HG02870 (cell line): ENCODE results near the gene MSL3B.

ENCODE experiments used
- ATAC-seq: cut with Tn5 transposase; IDR thresholded peaks from one replicate; pipeline ENCODE4 v1.9.1; 2021; ENCODE audit warnings: mild to moderate bottlenecking, moderate library complexity; ENCODE audit not compliant: unreplicated experiment

Gene MSL3B

DNA sequence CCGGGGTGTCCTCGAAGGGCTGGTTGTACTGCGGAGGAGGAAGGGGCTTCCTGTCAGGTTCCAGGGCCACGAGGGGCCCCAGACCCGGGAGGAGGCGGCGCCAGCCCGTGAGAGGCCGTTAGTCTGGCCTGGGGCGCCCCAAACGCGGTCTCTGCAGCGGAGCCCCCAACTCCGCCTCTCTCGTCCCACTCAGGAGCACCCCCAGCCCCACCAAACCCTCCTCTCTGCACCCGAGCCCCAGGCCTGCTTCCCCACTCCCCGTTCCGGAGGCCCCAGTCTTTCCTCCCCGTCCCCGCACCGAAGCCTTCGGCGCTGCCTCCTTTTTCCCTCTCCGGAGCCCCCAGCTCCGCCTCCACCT is 14.3 kb downstream of the MSL3B start:
- no peak for ATAC-seq

DNA sequence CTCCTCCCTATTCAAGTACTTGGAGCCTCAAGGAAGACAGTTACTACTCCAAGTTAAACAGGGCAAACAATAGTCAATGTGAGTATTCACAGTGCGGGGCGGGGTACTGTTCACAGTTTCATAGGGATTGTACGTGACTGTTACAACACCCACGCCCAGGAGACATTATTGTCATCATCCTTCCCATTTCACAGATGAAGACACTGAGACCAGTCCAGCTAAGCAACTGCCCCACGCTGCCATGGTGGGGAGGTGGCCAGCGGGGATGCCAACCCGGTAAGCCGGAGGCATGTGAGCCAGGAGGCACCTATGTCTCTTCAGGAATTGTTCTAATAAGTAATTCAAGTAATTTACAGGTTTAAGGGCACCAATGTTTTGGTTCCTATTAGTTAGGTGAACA is 14.8 kb downstream of the MSL3B start:
- ATAC-seq: no peak

DNA sequence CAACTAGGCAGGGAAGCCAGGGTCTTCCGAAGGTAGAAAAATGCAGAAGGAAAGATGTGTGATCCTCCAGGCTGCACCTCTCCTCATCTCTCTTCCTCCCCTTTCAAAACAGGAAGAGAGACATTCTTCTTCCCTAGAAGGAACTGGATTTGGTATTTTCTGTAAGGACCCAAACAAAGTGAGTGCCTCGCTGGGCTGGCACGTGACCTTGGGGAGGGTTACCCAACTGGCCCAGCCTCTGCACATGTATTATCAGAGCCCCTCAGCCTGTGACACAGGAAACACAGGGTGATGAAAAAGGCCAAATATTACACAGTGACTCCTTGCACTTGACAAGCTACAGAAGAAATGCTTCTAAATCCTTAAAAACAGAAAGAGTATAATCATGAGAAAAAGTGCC is 16.1 kb downstream of the MSL3B start:
- no peak for ATAC-seq

DNA sequence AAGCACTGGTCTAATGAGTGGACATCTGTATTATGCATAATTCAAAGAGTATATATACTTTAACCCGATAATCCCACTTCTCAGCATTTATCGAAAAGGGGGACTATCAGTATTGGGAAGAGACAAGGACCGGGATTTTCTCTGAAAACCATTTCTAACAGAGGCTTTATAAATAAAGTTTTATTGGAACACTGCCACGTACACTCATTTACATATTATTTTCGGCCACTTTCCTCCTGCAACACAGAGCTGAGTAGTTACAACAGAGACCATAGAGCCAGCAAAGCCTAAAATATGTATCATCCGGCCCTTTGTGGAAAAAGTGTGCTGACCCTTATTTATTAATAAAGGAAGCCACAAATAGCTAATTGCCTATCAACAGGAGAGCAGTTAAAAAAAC is 17.0 kb downstream of the MSL3B start:
- no peak for ATAC-seq

DNA sequence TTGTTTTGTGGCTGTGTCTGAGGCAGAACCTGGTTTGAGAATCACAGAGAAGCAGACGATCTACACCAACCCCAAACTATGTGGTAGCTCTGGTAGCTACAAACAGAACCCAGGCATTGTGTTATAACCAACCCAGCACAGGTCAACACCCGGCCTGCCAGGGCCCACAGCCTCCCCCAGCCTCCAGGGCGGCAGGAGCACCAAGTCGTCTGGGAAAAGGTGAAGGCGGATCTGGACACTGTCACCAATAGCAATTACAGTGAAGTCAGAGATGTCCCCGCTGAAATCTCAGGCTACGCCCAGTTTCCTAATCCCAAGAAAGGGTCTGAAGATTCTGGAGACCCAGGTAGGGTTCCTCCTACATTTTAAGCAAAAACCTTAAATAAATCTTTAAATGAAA is 17.4 kb downstream of the MSL3B start:
- ATAC-seq: no peak

DNA sequence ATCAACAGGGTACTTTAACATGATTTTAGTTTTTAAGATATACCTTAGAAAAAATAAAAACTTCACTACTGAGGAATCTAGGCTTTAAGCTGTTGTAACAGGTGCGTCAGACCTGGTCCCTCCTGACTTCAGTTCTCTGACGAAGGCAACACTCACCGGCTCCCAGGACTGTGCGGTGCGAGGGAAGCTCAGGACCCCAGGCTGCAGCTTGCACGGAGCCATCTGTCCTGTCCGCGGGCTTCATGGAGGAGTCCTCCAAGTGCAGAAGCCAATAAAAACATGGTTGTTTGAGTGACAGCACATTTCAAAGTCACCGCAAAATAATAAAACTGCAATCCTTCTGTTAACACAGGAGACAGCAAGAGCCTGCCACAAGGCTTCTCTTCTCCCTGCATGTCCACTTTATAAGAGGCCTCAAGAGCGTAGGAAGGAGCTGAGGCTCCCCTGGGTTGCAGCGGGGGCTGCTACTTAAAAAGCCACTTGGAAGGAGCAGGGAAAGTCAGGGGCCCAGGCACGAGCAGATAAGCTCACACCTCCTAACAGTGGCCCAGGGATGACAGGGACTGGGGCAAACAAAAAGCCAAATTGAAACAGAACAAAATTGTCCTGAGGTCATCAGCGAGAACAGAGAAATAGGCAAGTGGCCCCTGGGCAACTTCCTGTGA is 18.4 kb downstream of the MSL3B start:
- ATAC-seq: no peak

DNA sequence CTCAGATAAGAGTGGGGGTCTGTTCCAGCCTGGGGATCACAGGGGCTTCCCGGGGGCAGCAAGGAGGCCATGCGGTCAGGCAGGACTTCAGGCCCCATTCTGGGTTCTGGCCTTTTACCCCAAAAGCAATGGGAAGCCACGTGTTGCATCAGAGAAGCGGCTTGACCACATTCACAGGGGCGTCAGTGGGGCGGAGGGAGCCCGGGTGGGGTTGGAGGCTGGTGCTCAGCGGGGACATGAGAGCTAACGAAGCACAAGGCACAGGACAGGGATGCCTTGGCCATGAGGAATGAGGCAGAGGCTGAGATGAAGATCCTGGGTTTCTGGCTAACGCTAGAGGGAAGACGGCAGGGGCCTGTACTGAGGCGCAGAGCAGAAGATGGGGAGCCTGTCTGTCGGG is 19.9 kb downstream of the MSL3B start:
- ATAC-seq: no peak

DNA sequence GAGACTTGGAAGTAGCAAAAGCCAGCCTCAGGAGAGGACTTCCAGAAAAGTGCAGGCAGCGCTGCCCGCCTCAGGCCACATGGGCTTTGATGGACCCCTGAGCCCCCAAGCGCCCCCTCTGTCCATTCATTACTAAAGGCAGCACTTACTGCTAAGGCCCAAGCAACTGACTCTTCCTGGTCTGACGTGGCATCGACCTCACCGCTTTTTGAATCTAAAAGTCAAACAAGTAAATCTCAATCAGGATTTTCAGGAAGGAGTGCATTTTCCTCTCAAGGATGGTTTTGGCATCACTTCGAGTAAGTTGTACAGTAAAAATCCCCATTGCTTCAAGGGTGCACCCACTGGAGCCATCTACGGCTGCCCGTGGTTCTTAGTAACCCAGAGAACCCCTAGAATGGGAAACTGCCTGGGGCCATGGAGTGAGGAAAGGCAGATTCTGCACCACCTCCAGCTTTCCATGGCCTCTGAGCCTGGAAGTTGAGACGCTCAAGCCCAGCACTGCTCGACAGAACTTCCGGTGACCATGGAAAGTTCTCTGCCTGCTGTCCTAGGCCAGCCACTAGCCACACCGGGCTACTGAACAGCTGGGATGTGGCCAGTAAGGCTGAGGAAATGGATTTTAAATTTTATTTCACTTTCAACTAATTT is 20.8 kb downstream of the MSL3B start:
- ATAC-seq: no peak

DNA sequence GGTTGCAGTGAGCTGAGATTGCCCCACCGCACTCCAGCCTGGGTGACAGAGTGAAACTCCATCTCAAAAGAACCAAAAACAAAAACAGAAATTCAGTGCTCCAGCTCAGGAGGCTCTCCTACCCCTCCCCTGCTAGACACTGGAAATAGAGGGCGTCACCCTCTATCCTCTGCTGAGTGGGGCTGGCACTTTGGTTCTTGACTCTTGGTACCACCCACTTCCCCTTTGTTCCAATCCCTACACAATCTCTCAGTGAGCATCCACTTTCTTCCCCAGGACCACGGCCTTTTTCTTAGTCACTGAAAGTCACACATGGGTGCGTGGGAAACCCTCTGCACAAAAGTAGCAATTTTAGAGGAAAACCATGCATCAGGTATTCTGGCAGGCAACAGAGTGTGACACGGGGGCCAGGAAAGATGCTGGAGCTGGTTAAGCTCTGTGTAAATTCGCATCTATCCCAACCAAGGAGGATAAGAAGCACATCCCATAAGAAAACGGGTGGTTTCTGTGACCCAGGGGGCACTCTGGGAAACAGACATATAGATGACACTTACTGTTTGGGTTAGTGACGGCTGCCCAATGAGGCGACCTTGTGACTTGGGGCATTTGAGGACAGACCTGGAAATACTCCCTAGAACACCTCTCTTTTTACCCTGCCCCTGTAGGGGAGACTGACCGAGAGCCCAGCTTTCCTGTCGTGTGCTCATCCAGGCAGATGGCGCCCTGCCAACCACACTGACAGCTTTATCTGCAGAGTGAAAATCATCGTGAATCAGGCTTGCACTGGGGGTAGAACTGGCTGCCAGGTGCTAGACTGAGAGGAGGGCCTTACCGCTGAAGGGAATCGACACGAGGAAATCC is 21.6 kb downstream of the MSL3B start:
- ATAC-seq: no peak

DNA sequence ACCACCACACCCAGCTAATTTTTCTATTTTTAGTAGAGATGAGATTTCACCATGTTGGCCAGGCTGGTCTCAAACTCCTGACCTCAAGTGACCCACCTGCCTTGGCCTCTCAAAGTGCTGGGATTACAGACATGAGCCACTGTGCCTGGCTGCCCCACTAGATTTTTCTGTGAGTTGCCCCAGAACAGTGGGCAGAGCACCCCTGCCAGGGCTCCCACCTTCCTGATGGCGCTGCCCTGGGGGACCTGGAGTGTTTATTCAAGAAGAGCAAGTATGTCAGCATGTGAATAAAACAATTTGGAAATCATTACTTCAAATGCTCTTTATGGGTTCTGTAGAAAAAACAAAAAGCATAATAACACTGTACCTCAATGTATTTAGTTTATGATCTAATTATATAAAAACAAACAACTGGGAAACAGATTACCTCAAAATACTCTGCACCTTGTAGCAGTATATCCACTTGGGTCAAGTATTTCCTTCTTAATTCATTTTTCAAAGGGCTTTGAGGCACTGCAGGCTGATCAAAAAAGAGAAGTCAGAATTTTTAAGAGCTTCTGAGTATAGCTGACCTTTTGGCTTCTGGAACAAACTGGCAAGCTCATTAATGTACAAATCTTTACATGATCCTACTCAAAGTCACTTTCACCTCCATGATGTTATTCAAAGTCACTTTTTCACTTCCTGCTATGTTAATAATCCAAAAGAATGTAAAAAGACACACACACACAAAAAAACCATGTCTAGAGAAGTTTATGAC is 22.7 kb downstream of the MSL3B start:
- ATAC-seq: no peak

DNA sequence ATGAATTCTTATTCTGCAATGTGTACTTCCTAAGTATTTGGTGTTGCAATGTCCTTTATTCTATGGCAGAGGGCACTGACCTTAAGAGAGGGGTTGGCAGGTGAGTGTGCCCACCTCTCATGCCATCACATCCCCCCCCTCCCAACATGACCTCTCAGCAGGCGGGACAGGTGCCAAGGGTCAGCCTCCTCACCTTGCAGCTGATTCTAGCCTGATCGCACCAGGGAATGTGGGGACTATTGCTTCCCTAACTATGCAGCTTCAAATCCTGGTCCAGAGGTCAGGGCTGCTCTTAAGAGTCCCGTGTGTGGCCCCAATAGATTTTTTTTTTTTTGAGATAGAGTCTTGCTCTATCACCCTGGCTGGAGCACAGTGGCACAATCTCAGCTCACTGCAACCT is 23.4 kb downstream of the MSL3B start:
- ATAC-seq: no peak

DNA sequence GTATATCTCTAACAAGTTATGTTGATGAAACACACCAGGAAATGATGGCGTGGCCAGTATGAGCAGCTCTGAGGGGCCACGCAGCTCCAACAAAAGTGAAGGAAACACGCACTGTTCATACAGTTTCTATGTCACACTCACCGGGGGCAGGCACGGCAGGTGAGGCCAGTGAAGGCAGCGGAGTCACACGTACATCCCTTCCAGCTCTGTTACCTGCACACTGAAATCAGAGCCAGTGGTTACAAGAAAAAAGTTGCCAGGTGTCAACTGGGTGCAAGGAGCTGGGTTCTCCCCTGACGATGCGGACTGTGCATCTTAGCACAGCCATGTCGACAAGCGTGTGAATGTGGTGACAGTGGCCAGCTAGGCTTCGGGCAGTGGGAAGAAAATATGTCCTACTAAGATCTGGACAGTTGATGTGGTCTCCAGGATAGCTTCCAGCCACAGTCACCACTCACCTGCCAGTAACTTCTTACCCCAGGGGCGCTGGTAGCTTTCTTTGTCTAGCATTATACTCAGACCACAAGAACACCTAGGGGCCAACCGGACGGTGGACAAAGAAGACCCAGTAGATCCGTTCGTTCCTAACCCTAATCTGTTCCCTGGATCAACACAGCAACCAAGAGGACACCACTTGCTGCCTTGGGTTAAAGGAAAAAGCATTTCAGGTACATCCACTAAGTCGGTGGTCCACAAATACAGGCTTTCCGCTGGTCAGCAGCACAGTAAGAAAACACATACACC is 23.9 kb downstream of the MSL3B start:
- no peak for ATAC-seq

DNA sequence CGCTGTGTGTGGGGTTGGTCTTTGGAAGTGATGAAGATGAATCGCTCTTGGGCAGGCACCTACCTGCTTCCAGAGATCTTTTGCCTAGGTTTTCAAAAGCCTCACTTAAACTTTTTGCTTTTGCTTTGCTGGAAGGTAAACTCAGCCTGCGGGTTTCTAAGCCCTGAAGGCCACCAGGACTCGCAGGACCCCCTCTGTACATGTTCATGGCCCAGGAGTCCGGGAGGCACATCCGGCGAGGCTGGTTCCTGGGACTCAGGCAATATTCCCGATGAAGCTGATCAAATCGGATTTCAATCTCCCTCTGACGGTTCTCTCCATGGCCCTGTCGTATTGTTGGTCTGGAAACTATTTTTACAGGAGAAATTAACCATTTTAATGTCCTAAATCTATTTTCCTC is 27.0 kb downstream of the MSL3B start:
- no peak for ATAC-seq

DNA sequence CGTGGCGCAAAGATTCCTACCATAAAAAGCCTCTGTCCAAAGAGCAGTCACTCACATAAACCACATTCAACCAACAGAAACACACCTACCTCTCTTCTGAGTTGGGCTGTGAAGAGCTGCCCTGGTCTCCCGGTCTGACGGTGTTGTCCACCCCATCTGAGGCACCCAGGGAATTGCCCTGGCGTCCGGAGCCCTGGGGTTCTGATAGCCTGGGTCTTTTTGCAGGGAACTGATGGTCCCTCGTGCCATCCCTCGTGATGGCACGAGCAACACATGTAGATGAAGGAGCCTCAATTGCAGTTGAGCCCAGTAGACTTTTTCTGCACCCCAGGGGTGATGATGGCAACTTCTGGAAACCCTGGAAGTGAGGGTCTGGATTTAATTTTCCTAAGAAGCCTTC is 27.7 kb downstream of the MSL3B start:
- ATAC-seq: no peak

DNA sequence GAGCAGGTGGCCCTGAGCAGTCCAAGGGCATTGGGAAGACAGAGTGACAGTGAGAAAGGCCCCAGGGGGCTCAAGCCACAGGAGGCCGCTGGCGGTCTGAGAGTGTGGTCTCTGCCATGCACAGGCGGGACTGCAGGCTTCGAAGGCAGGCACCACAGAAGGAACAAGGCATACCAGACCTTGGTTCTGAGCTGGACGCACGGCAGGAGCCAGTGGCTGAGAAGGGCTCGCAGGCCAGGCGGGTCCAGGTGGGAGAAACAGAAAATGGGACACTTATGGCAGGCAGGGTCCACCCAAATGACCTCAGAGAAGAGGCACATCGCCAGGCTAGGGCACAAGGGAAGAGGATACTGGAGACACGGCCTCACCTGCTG is 28.8 kb downstream of the MSL3B start:
- no peak for ATAC-seq

DNA sequence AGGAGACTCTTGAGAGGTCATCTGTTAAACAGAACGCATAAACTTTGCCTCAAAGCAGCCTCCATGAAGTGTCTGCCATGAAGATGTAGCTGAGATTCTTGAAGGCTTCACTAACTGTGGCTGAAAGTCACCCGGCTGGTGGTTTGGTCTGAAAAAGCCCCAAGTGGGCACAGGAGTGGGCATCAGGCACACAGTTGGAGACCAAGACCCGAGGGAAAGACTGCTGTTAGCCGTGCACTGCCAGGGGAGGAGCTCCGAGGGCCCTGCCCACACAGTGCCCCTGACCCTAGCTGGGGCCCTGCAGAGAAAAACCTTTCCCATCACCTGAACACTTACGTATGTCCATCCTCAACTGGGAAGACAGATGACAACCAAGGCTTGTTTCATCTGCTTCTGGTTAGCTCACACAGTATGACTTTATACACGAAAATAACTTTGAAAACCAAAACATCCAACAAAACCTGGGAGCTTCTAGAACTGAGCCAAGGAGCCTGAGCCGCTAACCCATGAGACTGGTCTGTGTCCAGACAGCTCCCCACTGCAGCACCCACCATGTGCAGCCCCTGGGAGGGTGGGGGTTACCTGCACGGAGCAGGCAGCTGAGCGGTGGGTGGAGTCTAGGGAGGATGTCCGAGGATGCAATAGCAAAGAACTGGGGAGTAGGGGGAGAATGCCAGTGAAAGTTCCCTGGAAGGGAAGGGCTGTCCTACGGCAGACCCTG is 29.3 kb downstream of the MSL3B start:
- no peak for ATAC-seq

DNA sequence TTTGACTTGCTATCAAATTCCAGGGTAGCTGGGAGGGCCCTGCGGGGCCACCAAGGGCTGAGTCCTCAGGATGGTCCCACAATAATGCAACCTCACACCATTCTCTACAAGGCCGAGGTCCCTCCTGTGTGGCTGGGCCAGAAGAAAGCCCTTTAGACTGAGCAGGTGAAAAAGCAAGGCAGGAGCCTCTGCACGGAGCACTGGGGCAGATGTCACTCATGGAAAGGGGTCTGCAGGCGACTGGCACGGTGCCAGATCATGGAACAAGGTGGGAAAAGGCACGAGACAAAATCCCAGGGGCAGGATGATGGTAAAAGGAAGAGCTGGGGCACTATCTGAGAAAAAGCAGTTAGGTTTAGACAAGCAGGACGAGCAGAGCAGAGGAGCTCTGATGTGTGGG is 29.9 kb downstream of the MSL3B start:
- no peak for ATAC-seq

DNA sequence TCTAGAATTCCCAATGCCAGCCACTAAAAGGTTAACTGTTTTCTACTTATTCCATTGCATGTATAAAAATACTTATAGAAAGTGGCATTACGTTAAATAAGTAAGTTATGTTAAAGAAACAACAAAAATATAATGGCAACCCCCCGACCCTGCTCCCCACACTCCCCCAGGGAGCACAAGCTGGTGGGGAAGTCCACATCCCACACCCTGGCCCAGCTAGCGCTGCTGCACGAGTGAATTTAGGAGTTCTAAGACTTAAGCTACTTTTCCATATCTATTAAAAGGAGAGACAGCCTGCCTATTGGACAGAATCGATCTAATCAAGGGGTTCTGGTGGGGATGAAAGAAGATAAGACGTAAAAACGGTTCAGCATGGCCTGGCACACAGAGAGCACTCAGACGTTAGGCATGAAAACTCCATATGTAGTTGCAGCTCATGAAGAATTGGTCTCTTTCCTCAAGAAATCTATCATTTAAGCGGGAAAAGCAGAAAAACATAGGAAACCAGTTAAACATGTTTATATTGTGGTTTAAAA is 30.4 kb downstream of the MSL3B start:
- ATAC-seq: no peak

DNA sequence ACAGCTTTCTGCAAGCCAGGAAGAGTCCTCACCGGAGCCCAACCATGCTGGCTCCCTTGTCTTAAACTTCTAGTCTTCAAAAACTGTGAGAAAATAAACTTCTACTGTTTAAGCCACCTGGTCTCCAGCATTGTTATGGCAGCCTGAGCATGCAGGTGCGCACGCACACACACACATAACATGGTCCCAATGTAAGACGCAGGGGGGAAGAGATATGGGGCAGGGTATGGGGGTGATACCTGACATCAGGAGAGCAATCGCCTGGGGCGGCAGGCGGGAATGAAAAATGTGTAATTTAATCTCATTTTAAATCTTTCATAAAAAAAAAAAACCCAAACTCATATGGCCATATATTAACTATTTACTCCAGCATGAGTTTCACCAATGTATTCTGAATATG is 31.8 kb downstream of the MSL3B start:
- no peak for ATAC-seq
